AG20443 (cell line): ENCODE data around the gene BOLA1.
"Not testable (repeated sequence)": the region's sequence is repeated elsewhere in the genome, so short reads cannot be mapped to it uniquely, and the experiment has no call there.

ENCODE experiments used
- DNase-seq: peaks from one replicate; pipeline ENCODE4 v3.0.0; 2012; ENCODE audit warnings: low spot score, mixed read lengths

Gene BOLA1

GRCh38 chr1:149887196-149887455, 12.2 kb upstream of the BOLA1 start:
- DNase-seq, result not testable (repeated sequence)

GRCh38 chr1:149887456-149888246, 11.7 kb upstream of the BOLA1 start:
- DNase-seq, result peak; percentile 85

GRCh38 chr1:149888247-149888998, 10.9 kb upstream of the BOLA1 start:
- peak; percentile 78 for DNase-seq

GRCh38 chr1:149888999-149889289, 10.4 kb upstream of the BOLA1 start:
- peak; percentile 23 for DNase-seq

- DNase-seq, result no peak
Observed at GRCh38 chr1:149896575-149896974, 2.8 kb upstream of the BOLA1 start.

GRCh38 chr1:149903836-149904491, 4.6 kb downstream of the BOLA1 start:
- peak; percentile 5 for DNase-seq

- DNase-seq, result peak; percentile 2
Observed at GRCh38 chr1:149906570-149907075, 7.3 kb downstream of the BOLA1 start.

GRCh38 chr1:149914545-149914944, 15.2 kb downstream of the BOLA1 start:
- DNase-seq, result no peak

- peak; percentile 1 for DNase-seq
Observed at GRCh38 chr1:149915429-149916192, 16.2 kb downstream of the BOLA1 start.

- DNase-seq, result no peak
Observed at GRCh38 chr1:149916193-149916897, 17.0 kb downstream of the BOLA1 start.

GRCh38 chr1:149916898-149917252, 17.5 kb downstream of the BOLA1 start:
- no peak for DNase-seq

GRCh38 chr1:149917571-149918144, 18.3 kb downstream of the BOLA1 start, which contains the start of gene SV2A:
SV2A (minus strand) TSS chr1:149917844; CDS start chr1:149913840, 4,004 bp downstream.
- peak; percentile 82 for DNase-seq

GRCh38 chr1:149923626-149924025, 24.3 kb downstream of the BOLA1 start:
- DNase-seq, result no peak

GRCh38 chr1:149925345-149925744, 26.0 kb downstream of the BOLA1 start:
- no peak for DNase-seq

- DNase-seq, result no peak
Observed at GRCh38 chr1:149925751-149926150, 26.4 kb downstream of the BOLA1 start.

- DNase-seq, result no peak
Observed at GRCh38 chr1:149926296-149926695, 26.9 kb downstream of the BOLA1 start.

- DNase-seq, result no peak
Observed at GRCh38 chr1:149927056-149927562, 27.7 kb downstream of the BOLA1 start.

GRCh38 chr1:149927563-149928400, 28.4 kb downstream of the BOLA1 start, which contains the start of gene SF3B4:
SF3B4 (minus strand) TSS chr1:149927803; CDS start chr1:149927759, 44 bp downstream.
- peak; percentile 96 for DNase-seq

- no peak for DNase-seq
Observed at GRCh38 chr1:149928401-149928724, 29.0 kb downstream of the BOLA1 start.

- no peak for DNase-seq
Observed at GRCh38 chr1:149929856-149930255, 30.5 kb downstream of the BOLA1 start.
